ENCODE results near the gene GREM1. TPM values are rescaled to one million over a fixed set of nuclear protein-coding genes. Genes with fewer than 3 reads are reported as not detected.
A peak's percentile ranks its signal among the peaks of the same experiment; 100 is the strongest.

Gene GREM1
- total and polyA plus RNA-seq, 2 donors (not counting 3 experiments of a cell fraction or from before 2014, with no cell fraction given) = not detected

- Histone ChIP-seq H3K27me3 (ENCODE audit: control insufficient read depth in 2 of 2, insufficient read depth in 2 of 2, low read length in 2 of 2) (peaks cover under 1 to 31% of the 10 kb centered on the region in 2 experiments), H4K20me1 (replicated peaks; ENCODE audit: control insufficient read depth, extremely low read depth, insufficient read depth, low read length) (no peaks in the 10 kb centered on the region), H3K36me3 (ENCODE audit: control insufficient read depth in 2 of 2, extremely low read depth in 1 of 2, insufficient read depth in 2 of 2, low read length in 2 of 2) (no peaks in the 10 kb centered on the region), H3K9ac (replicated peaks; ENCODE audit: extremely low read depth, insufficient read depth, low read length) (no peak overlapping the region), H3K4me3 (replicated peaks in 1 of 3; ENCODE audit: insufficient read depth in 1 of 3, low read depth in 1 of 3, low read length in 3 of 3) (no peak overlapping the region), H3K27ac (ENCODE audit: insufficient read depth, low read depth, low read length) (no peak overlapping the region), H3K9me3 (replicated peaks; ENCODE audit: control insufficient read depth, insufficient read depth, low read length) (no peaks in the 10 kb centered on the region), H3K9me1 (replicated peaks; ENCODE audit: control insufficient read depth, extremely low read depth, insufficient read depth, low read length) (no peaks in the 10 kb centered on the region), H3K79me2 (ENCODE audit: control insufficient read depth, insufficient read depth, low read length) (no peaks in the 10 kb centered on the region), H3K4me1 (ENCODE audit: control insufficient read depth, extremely low read depth, insufficient read depth, low read length) (no peaks in the 10 kb centered on the region), H2AFZ (ENCODE audit: low read depth, low read length) (no peak overlapping the region), H3K4me2 (ENCODE audit: insufficient read depth, low read length) (no peak overlapping the region)
- POLR2A ChIA-PET = no interaction called here
- CTCF ChIA-PET = interaction anchor here (1.1 to 1.8 kb wide), 4 partner anchors 9 to 252 kb away, joined by 3 to 6 read pairs (median 4); no protein-coding TSS in a partner anchor
- FAIRE-seq (no peak), DNase-seq (ENCODE audit: low read depth, low spot score) (no peak)
- dilution Hi-C loops (cut with MboI; ENCODE audit: extremely low pct_ligation_motif_present, low sequenced_read_pairs) (no loop called here), intact Hi-C loops (cut with micrococcal nuclease) (no loop called here)
- no TSS peak for BruUV-seq (replicated peaks)
- TF ChIP-seq FOS (IDR thresholded peaks at IDR 0.05; ENCODE audit: borderline replicate concordance, insufficient read depth, low read length) = no peak
- TF ChIP-seq POLR2A (IDR thresholded peaks at IDR 0.05; ENCODE audit: low read depth, low read length) = no peak
- no peak for TF ChIP-seq MAX (IDR thresholded peaks at IDR 0.05; ENCODE audit: insufficient read depth, insufficient read length)
These were observed 13.3 kb upstream of the GREM1 start for GRCh38 chr15:32704395-32704981.

DNA sequence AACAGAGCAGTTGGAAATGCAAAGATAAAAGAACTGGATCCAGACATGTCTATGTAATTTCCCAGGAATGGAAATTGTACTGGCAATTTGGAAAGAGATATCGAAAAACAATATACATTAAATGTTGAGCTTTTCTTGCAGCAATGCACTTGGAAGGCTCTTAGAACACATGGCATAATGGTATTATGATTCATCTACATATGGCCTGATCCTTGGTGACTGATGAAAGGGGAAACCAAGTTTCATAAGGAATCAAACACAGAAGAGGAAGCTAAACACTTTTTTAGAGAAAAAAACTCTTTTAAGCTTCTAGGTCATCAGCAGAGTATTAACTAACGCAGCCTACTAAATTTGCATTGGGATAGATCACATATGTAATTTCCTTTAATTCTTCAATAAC is 12.4 kb upstream of the GREM1 start:
- H3K4me1 ChIP-seq (ENCODE audit: control insufficient read depth, extremely low read depth, insufficient read depth, low read length) = no peaks in the 10 kb centered on the region
- POLR2A ChIA-PET = no interaction called here
- dilution Hi-C loops (cut with MboI; ENCODE audit: extremely low pct_ligation_motif_present, low sequenced_read_pairs) = no loop called here
- no peak overlapping the region for H2AFZ ChIP-seq (ENCODE audit: low read depth, low read length)
- H3K27ac ChIP-seq (ENCODE audit: insufficient read depth, low read depth, low read length) = no peak overlapping the region
- intact Hi-C loops (cut with micrococcal nuclease) = no loop called here
- no peaks in the 10 kb centered on the region for H3K9me3 ChIP-seq (replicated peaks; ENCODE audit: control insufficient read depth, insufficient read depth, low read length)
- H3K4me2 ChIP-seq (ENCODE audit: insufficient read depth, low read length) = no peak overlapping the region
- DNase-seq (ENCODE audit: low read depth, low spot score) = no peak
- no peaks in the 10 kb centered on the region for H4K20me1 ChIP-seq (replicated peaks; ENCODE audit: control insufficient read depth, extremely low read depth, insufficient read depth, low read length)
- H3K79me2 ChIP-seq (ENCODE audit: control insufficient read depth, insufficient read depth, low read length) = no peaks in the 10 kb centered on the region
- no peaks in the 10 kb centered on the region for H3K9me1 ChIP-seq (replicated peaks; ENCODE audit: control insufficient read depth, extremely low read depth, insufficient read depth, low read length)
- FAIRE-seq = no peak
- H3K4me3 ChIP-seq (replicated peaks in 1 of 3; ENCODE audit: insufficient read depth in 1 of 3, low read depth in 1 of 3, low read length in 3 of 3) = no peak overlapping the region
- H3K36me3 ChIP-seq (ENCODE audit: control insufficient read depth in 2 of 2, extremely low read depth in 1 of 2, insufficient read depth in 2 of 2, low read length in 2 of 2) = no peaks in the 10 kb centered on the region
- H3K27me3 ChIP-seq (ENCODE audit: control insufficient read depth in 2 of 2, insufficient read depth in 2 of 2, low read length in 2 of 2) = peaks cover 3 to 32% of the 10 kb centered on the region in 2 experiments
- CTCF ChIA-PET = interaction anchor here (1.4 to 1.8 kb wide), 5 partner anchors 8 to 251 kb away, joined by 3 to 6 read pairs (median 5); no protein-coding TSS in a partner anchor
- no TSS peak for BruUV-seq (replicated peaks)
- TF ChIP-seq GATA2 (IDR thresholded peaks at IDR 0.05; ENCODE audit: insufficient read depth, insufficient read length, low read depth, low read length) (no peak), MAX (IDR thresholded peaks at IDR 0.05; ENCODE audit: insufficient read depth, insufficient read length) (no peak), FOS (IDR thresholded peaks at IDR 0.05; ENCODE audit: borderline replicate concordance, insufficient read depth, low read length) (peak; percentile 8), JUN (IDR thresholded peaks at IDR 0.05; ENCODE audit: borderline replicate concordance, insufficient read depth, insufficient read length, low read depth) (no peak), POLR2A (IDR thresholded peaks at IDR 0.05; ENCODE audit: low read depth, low read length) (no peak)
- H3K9ac ChIP-seq (replicated peaks; ENCODE audit: extremely low read depth, insufficient read depth, low read length) = no peak overlapping the region

All from endothelial cell of umbilical vein (primary cell).